K562 (cell line): Measurements from ENCODE around the gene BIN1. TPM values are rescaled to one million over a fixed set of nuclear protein-coding genes. Genes with fewer than 3 reads are reported as not detected.

ENCODE experiments used
- CREB1 ChIP-seq, 2 experiments: sonication (generic) in 1 of 2; formaldehyde crosslinking in 1 of 2; IDR thresholded peaks; 2 replicates each; pipeline versions ENCODE4 v1.6.1 to v1.8.0; 2012 to 2022; ENCODE audit warnings: inconsistent platforms in 1 of 2, mild to moderate bottlenecking in 1 of 2, missing genetic modification reagents in 1 of 2, moderate library complexity in 1 of 2
- DACH1 ChIP-seq: fragments of 450-650 bp; IDR thresholded peaks from 2 replicates; pipeline ENCODE4 v1.6.1; 2018; ENCODE audit not compliant: partially characterized antibody
- EP300 ChIP-seq: IDR thresholded peaks from 2 replicates; pipeline ENCODE4 v1.6.1; 2012; ENCODE audit warnings: low read length, improper control_type of control experiment
- LEF1 ChIP-seq: fragments of 450-650 bp; IDR thresholded peaks from 2 replicates; pipeline ENCODE4 v1.6.1; 2016; ENCODE audit warnings: mild to moderate bottlenecking
- NCOR1 ChIP-seq: fragments of 450-650 bp; IDR thresholded peaks from 2 replicates; pipeline ENCODE4 v1.6.1; 2016; ENCODE audit warnings: mild to moderate bottlenecking, moderate library complexity
- RAD21 ChIP-seq, 2 experiments: fragments of 250-450 bp in 1 of 2; fragments of 450-650 bp in 1 of 2; sonication (Bioruptor Pico) in 1 of 2; formaldehyde crosslinking in 1 of 2; IDR thresholded peaks in 1 of 2; conservative IDR thresholded peaks in 1 of 2; 2 replicates each; pipeline versions ENCODE4 v1.4.0 to v1.8.0; 2020 to 2022; ENCODE audit warnings: mild to moderate bottlenecking in 2 of 2, moderate library complexity in 1 of 2
- SAFB2 ChIP-seq: fragments of 200-400 bp; formaldehyde crosslinking; IDR thresholded peaks from 2 replicates; pipeline ENCODE4 v1.6.1; 2018; ENCODE audit warnings: borderline replicate concordance, low read length, low read depth, moderate library complexity; ENCODE audit not compliant: severe bottlenecking
- SFPQ ChIP-seq: fragments of 200-400 bp; formaldehyde crosslinking; IDR thresholded peaks from 2 replicates; pipeline ENCODE4 v1.6.1; 2017; ENCODE audit warnings: mild to moderate bottlenecking, low read depth, low read length, moderate library complexity
- STAT6 ChIP-seq: sonication (generic); formaldehyde crosslinking; IDR thresholded peaks from 2 replicates; pipeline ENCODE4 v1.8.1; 2023; ENCODE audit warnings: mild to moderate bottlenecking, missing genetic modification reagents
- TFAP4 ChIP-seq: sonication (generic); formaldehyde crosslinking; IDR thresholded peaks from 2 replicates; pipeline ENCODE4 v1.8.0; 2022; ENCODE audit warnings: missing genetic modification reagents, mild to moderate bottlenecking, moderate library complexity, borderline replicate concordance
- THRAP3 ChIP-seq: fragments of 450-650 bp; IDR thresholded peaks from 2 replicates; pipeline ENCODE4 v1.6.1; 2016; ENCODE audit warnings: mild to moderate bottlenecking, inconsistent platforms, borderline replicate concordance
- UBTF ChIP-seq, 2 experiments: IDR thresholded peaks; 2 replicates each; pipeline ENCODE4 v1.6.1; 2012; ENCODE audit warnings: improper control_type of control experiment in 2 of 2, low read depth in 2 of 2, low read length in 2 of 2, borderline replicate concordance in 1 of 2
- ZNF174 ChIP-seq: fragments of 250-450 bp; sonication (Bioruptor Pico); IDR thresholded peaks from 2 replicates; pipeline ENCODE4 v1.4.0; 2020; ENCODE audit warnings: mild to moderate bottlenecking
- ZNF184 ChIP-seq: sonication (generic); formaldehyde crosslinking; IDR thresholded peaks from 2 replicates; pipeline ENCODE4 v1.5.0; 2020; ENCODE audit warnings: missing genetic modification reagents
- ZNF212 ChIP-seq: fragments of 450-650 bp; formaldehyde crosslinking; IDR thresholded peaks from 2 replicates; pipeline ENCODE4 v1.4.0; 2020; ENCODE audit warnings: mild to moderate bottlenecking
- polyA plus RNA-seq, 8 experiments: library from polyadenylated mRNA; depleted of rRNA in 4 of 8; stranded (reverse) in 5 of 8; unstranded in 3 of 8; fragments of >200 nt; fragmentation: Nextera tagmentation in 2 of 8; fragmentation: Illumina TruSeq in 1 of 8; extraction: Ambion mirVana in 2 of 8; extraction: Trizol in 1 of 8; gene quantifications; 2 replicates each; pipeline versions ENCODE4 v1.2.1 to v1.2.3, GENCODE V29; 2011 to 2014; ENCODE audit warnings: inconsistent platforms in 1 of 8, missing spikeins in 1 of 8
- total RNA-seq, 7 experiments: library from RNA; depleted of rRNA in 6 of 7; stranded (reverse); fragments of >200 nt in 6 of 7; fragmentation: Illumina TruSeq in 2 of 7; extraction: Trizol in 2 of 7; gene quantifications; 2 replicates each; pipeline versions ENCODE4 v1.2.1 to v1.2.3, GENCODE V29; 2011 to 2021; ENCODE audit warnings: low replicate concordance in 1 of 7
- TF ChIP-seq, protein P1 (sequence below): sonication (generic); formaldehyde crosslinking; IDR thresholded peaks from 2 replicates; pipeline ENCODE4 v1.4.0; 2020; ENCODE audit warnings: mild to moderate bottlenecking, missing genetic modification reagents

The BIN1 gene
- total and polyA plus RNA-seq, 9 of the 15 experiments (the other 6 are each of a cell fraction or from before 2014, with no cell fraction given) = 0.04 to 2.8 (median 0.79) TPM; not detected in 1

- TF ChIP-seq, protein P1, sequence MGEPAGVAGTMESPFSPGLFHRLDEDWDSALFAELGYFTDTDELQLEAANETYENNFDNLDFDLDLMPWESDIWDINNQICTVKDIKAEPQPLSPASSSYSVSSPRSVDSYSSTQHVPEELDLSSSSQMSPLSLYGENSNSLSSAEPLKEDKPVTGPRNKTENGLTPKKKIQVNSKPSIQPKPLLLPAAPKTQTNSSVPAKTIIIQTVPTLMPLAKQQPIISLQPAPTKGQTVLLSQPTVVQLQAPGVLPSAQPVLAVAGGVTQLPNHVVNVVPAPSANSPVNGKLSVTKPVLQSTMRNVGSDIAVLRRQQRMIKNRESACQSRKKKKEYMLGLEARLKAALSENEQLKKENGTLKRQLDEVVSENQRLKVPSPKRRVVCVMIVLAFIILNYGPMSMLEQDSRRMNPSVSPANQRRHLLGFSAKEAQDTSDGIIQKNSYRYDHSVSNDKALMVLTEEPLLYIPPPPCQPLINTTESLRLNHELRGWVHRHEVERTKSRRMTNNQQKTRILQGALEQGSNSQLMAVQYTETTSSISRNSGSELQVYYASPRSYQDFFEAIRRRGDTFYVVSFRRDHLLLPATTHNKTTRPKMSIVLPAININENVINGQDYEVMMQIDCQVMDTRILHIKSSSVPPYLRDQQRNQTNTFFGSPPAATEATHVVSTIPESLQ (CRISPR knock-in tag) = no peak
- TF ChIP-seq ZNF212 (CRISPR knock-in tag) = no peak
- TF ChIP-seq ZNF184 (CRISPR knock-in tag) = no peak
- TF ChIP-seq CREB1 (IDR thresholded peaks at IDR 0.05) = no peak
- TF ChIP-seq CREB1 (CRISPR knock-in tag; IDR thresholded peaks at IDR 0.05) = no peak
- TF ChIP-seq UBTF (IDR thresholded peaks at IDR 0.05; ENCODE audit: borderline replicate concordance in 1 of 2, low read depth in 2 of 2, low read length in 2 of 2) = no peak
- TF ChIP-seq LEF1 = no peak
- no peak for TF ChIP-seq SFPQ
- TF ChIP-seq DACH1 = peak; percentile 36
- TF ChIP-seq SAFB2 = no peak
- no peak for TF ChIP-seq THRAP3
- TF ChIP-seq STAT6 (CRISPR knock-in tag) = no peak
- TF ChIP-seq RAD21 (CRISPR knock-in tag; conservative IDR thresholded peaks at IDR 0.05 in 1 of 2, IDR thresholded peaks at IDR 0.05 in 1 of 2) = peak; percentile 73 to 78
- TF ChIP-seq NCOR1 = peak; percentile 32; the same call in 1 of the 2 replicates
- TF ChIP-seq ZNF174 (CRISPR knock-in tag) = no peak
- peak; percentile 32; the same call in 1 of the 2 replicates for TF ChIP-seq EP300
- TF ChIP-seq TFAP4 (CRISPR knock-in tag) = 0 out of 2 replicates have a peak, but pooled peaks have one; percentile 26
Observed at GRCh38 chr2:127003070-127003800, 103.7 kb downstream of the BIN1 start (continued).
